ENCODE results near the gene BAIAP2.
"Not testable (repeated sequence)": the region's sequence is repeated elsewhere in the genome, so short reads cannot be mapped to it uniquely, and the experiment has no call there.

Gene BAIAP2

GRCh38 chr17:81025065-81025740 is 9.7 kb upstream of the BAIAP2 start:
- DNase-seq (ENCODE audit: low read depth in 2 of 2) = no peak

GRCh38 chr17:81025741-81026129 is 9.2 kb upstream of the BAIAP2 start:
- no peak for DNase-seq (ENCODE audit: low read depth in 2 of 2)

GRCh38 chr17:81026266-81027036 is 8.5 kb upstream of the BAIAP2 start:
- DNase-seq (ENCODE audit: low read depth in 2 of 2) = no peak

GRCh38 chr17:81027038-81027437 is 7.9 kb upstream of the BAIAP2 start:
- no peak for DNase-seq (ENCODE audit: low read depth in 2 of 2)

- DNase-seq (ENCODE audit: low read depth in 2 of 2) = no peak
Observed at GRCh38 chr17:81027591-81028505, 7.1 kb upstream of the BAIAP2 start.

GRCh38 chr17:81028506-81028858 is 6.5 kb upstream of the BAIAP2 start:
- no peak for DNase-seq (ENCODE audit: low read depth in 2 of 2)

- DNase-seq (ENCODE audit: low read depth in 2 of 2) = no peak
Observed at GRCh38 chr17:81029859-81030258, 5.1 kb upstream of the BAIAP2 start.

- DNase-seq (ENCODE audit: low read depth in 2 of 2) = not testable (repeated sequence)
Observed at GRCh38 chr17:81030312-81030711, 4.6 kb upstream of the BAIAP2 start.

GRCh38 chr17:81030741-81031565 is 4.0 kb upstream of the BAIAP2 start:
- no peak for DNase-seq (ENCODE audit: low read depth in 2 of 2)

- no peak for DNase-seq (ENCODE audit: low read depth in 2 of 2)
Observed at GRCh38 chr17:81031566-81032550, 3.1 kb upstream of the BAIAP2 start.

GRCh38 chr17:81032641-81033480 is 2.1 kb upstream of the BAIAP2 start:
- DNase-seq (ENCODE audit: low read depth in 2 of 2) = no peak

- DNase-seq (ENCODE audit: low read depth in 2 of 2) = no peak
Observed at GRCh38 chr17:81033535-81034167, 1.3 kb upstream of the BAIAP2 start.

GRCh38 chr17:81034168-81034777 is 678 bp upstream of the BAIAP2 start:
- DNase-seq (ENCODE audit: low read depth in 2 of 2) = no peak

GRCh38 chr17:81035521-81036196 is 708 bp downstream of the BAIAP2 start:
- DNase-seq (ENCODE audit: low read depth in 2 of 2) = no peak

GRCh38 chr17:81036197-81036941 is 1.4 kb downstream of the BAIAP2 start:
- no peak for DNase-seq (ENCODE audit: low read depth in 2 of 2)

GRCh38 chr17:81037026-81037797 is 2.3 kb downstream of the BAIAP2 start:
- no peak for DNase-seq (ENCODE audit: low read depth in 2 of 2)
